LNCAP (cell line): ENCODE results near the gene PCID2.

ENCODE experiments used
- TF ChIP-seq, protein P1 (sequence below): fragments of 450-650 bp; IDR thresholded peaks from 2 replicates; pipeline ENCODE4 v1.5.1; 2017; ENCODE audit warnings: mild to moderate bottlenecking

Gene PCID2

GRCh38 chr13:113171250-113172125 lies 37.0 kb downstream of the PCID2 start:
- TF ChIP-seq, protein P1, sequence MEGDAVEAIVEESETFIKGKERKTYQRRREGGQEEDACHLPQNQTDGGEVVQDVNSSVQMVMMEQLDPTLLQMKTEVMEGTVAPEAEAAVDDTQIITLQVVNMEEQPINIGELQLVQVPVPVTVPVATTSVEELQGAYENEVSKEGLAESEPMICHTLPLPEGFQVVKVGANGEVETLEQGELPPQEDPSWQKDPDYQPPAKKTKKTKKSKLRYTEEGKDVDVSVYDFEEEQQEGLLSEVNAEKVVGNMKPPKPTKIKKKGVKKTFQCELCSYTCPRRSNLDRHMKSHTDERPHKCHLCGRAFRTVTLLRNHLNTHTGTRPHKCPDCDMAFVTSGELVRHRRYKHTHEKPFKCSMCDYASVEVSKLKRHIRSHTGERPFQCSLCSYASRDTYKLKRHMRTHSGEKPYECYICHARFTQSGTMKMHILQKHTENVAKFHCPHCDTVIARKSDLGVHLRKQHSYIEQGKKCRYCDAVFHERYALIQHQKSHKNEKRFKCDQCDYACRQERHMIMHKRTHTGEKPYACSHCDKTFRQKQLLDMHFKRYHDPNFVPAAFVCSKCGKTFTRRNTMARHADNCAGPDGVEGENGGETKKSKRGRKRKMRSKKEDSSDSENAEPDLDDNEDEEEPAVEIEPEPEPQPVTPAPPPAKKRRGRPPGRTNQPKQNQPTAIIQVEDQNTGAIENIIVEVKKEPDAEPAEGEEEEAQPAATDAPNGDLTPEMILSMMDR: no peak

GRCh38 chr13:113170511-113170910 lies 38.0 kb downstream of the PCID2 start:
- TF ChIP-seq, protein P1: no peak

- TF ChIP-seq, protein P1: no peak
Measured at GRCh38 chr13:113169277-113170272, 38.9 kb downstream of the PCID2 start.

GRCh38 chr13:113168211-113168610 lies 40.3 kb downstream of the PCID2 start:
- TF ChIP-seq, protein P1: no peak

GRCh38 chr13:113167575-113167974 lies 40.9 kb downstream of the PCID2 start:
- TF ChIP-seq, protein P1: no peak

- TF ChIP-seq, protein P1: no peak
Measured at GRCh38 chr13:113167155-113167554, 41.3 kb downstream of the PCID2 start.

- TF ChIP-seq, protein P1: no peak
Measured at GRCh38 chr13:113166681-113167080, 41.8 kb downstream of the PCID2 start.
